HepG2 (cell line): ENCODE measurements around the gene SORBS2. TPM values are rescaled to one million over a fixed set of nuclear protein-coding genes. Genes with fewer than 3 reads are reported as not detected.
A peak's percentile ranks its signal among the peaks of the same experiment; 100 is the strongest.

Experiments
- ATF7 ChIP-seq, 2 experiments: fragments of 450-650 bp in 1 of 2; sonication (generic) in 1 of 2; formaldehyde crosslinking in 1 of 2; IDR thresholded peaks; 2 replicates each; pipeline versions ENCODE4 v1.4.0 to v1.6.1; 2016 to 2020; ENCODE audit warnings: antibody characterized with exemption in 1 of 2, mild to moderate bottlenecking in 1 of 2, missing genetic modification reagents in 1 of 2
- BRCA1 ChIP-seq: sonication (generic); formaldehyde crosslinking; IDR thresholded peaks from 2 replicates; pipeline ENCODE4 v1.4.0; 2020; ENCODE audit warnings: missing genetic modification reagents
- EHMT2 ChIP-seq: fragments of 200-600 bp; sonication (generic); IDR thresholded peaks from 2 replicates; pipeline ENCODE4 v1.7.0; 2017; ENCODE audit warnings: antibody characterized with exemption, low read depth, low read length, borderline replicate concordance
- ELF4 ChIP-seq: sonication (generic); formaldehyde crosslinking; IDR thresholded peaks from 2 replicates; pipeline ENCODE4 v1.5.0; 2020; ENCODE audit warnings: missing genetic modification reagents, mild to moderate bottlenecking, moderate library complexity, borderline replicate concordance
- ESRRA ChIP-seq: sonication (generic); formaldehyde crosslinking; IDR thresholded peaks from 2 replicates; pipeline ENCODE4 v1.5.1; 2020; ENCODE audit warnings: mild to moderate bottlenecking, low read depth, missing genetic modification reagents
- GFI1 ChIP-seq: sonication (generic); formaldehyde crosslinking; IDR thresholded peaks from 2 replicates; pipeline ENCODE4 v1.5.0; 2020; ENCODE audit warnings: missing genetic modification reagents, mild to moderate bottlenecking, borderline replicate concordance
- HOXA3 ChIP-seq: sonication (generic); formaldehyde crosslinking; IDR thresholded peaks from 2 replicates; pipeline ENCODE4 v1.5.0; 2020; ENCODE audit warnings: missing genetic modification reagents
- ISX ChIP-seq: sonication (generic); formaldehyde crosslinking; conservative IDR thresholded peaks from 2 replicates; pipeline ENCODE4 v1.5.0; 2020; ENCODE audit warnings: missing genetic modification reagents
- KLF9 ChIP-seq: IDR thresholded peaks from 2 replicates; pipeline ENCODE4 v1.6.1; 2016; ENCODE audit warnings: low read depth
- NR1H2 ChIP-seq: sonication (generic); formaldehyde crosslinking; IDR thresholded peaks from 2 replicates; pipeline ENCODE4 v1.8.1; 2022; ENCODE audit warnings: low read depth, missing genetic modification reagents, borderline replicate concordance
- SNAPC2 ChIP-seq: sonication (generic); formaldehyde crosslinking; IDR thresholded peaks from 2 replicates; pipeline ENCODE4 v1.8.1; 2022; ENCODE audit warnings: mild to moderate bottlenecking, missing genetic modification reagents
- TAF15 ChIP-seq: fragments of 200-400 bp; formaldehyde crosslinking; IDR thresholded peaks from one replicate; pipeline ENCODE4 v1.6.1; 2018; ENCODE audit warnings: mild to moderate bottlenecking, low read depth, low read length; ENCODE audit not compliant: poor library complexity, severe bottlenecking
- U2AF1 ChIP-seq: fragments of 200-400 bp; formaldehyde crosslinking; optimal IDR thresholded peaks from 2 replicates; pipeline ENCODE3; 2017; ENCODE audit warnings: mild to moderate bottlenecking, low read depth, low read length
- ZBTB7A ChIP-seq: sonication (generic); formaldehyde crosslinking; IDR thresholded peaks from 2 replicates; pipeline ENCODE4 v1.8.0; 2022; ENCODE audit warnings: mild to moderate bottlenecking, missing genetic modification reagents
- ZMYM2 ChIP-seq: sonication (generic); formaldehyde crosslinking; IDR thresholded peaks from 2 replicates; pipeline ENCODE4 v1.8.0; 2022; ENCODE audit warnings: mild to moderate bottlenecking, missing genetic modification reagents
- ZNF343 ChIP-seq: sonication (generic); formaldehyde crosslinking; IDR thresholded peaks from 2 replicates; pipeline ENCODE4 v1.4.0; 2020; ENCODE audit warnings: mild to moderate bottlenecking, missing genetic modification reagents
- ZNF367 ChIP-seq: sonication (generic); formaldehyde crosslinking; IDR thresholded peaks from 2 replicates; pipeline ENCODE4 v1.4.0; 2020; ENCODE audit warnings: missing genetic modification reagents, borderline replicate concordance
- ZNF530 ChIP-seq: sonication (generic); formaldehyde crosslinking; IDR thresholded peaks from 2 replicates; pipeline ENCODE4 v1.5.0; 2020; ENCODE audit warnings: low read depth, mild to moderate bottlenecking, missing genetic modification reagents
- ZNF558 ChIP-seq: sonication (generic); formaldehyde crosslinking; IDR thresholded peaks from 2 replicates; pipeline ENCODE4 v1.9.0; 2022; ENCODE audit warnings: mild to moderate bottlenecking, missing genetic modification reagents, borderline replicate concordance
- ZNF703 ChIP-seq: sonication (generic); formaldehyde crosslinking; IDR thresholded peaks from 2 replicates; pipeline ENCODE4 v1.5.1; 2020; ENCODE audit warnings: missing genetic modification reagents, mild to moderate bottlenecking, moderate library complexity, borderline replicate concordance
- ZSCAN29 ChIP-seq: sonication (generic); formaldehyde crosslinking; conservative IDR thresholded peaks from 2 replicates; pipeline ENCODE4 v1.4.0; 2020; ENCODE audit warnings: mild to moderate bottlenecking, missing genetic modification reagents
- polyA plus RNA-seq, 8 experiments: library from polyadenylated mRNA; depleted of rRNA in 3 of 8; stranded (reverse) in 7 of 8; unstranded in 1 of 8; fragments of >200 nt; fragmentation: Illumina TruSeq in 4 of 8; extraction: Trizol in 4 of 8; gene quantifications; 2 replicates each; pipeline versions ENCODE4 v1.2.1 to v1.2.3, GENCODE V29; 2011 to 2016; ENCODE audit warnings: low read depth in 4 of 8, missing spikeins in 1 of 8, mixed read lengths in 1 of 8; ENCODE audit not compliant: insufficient read depth in 1 of 8
- total RNA-seq, 5 experiments: library from RNA; depleted of rRNA; stranded (reverse); fragments of >200 nt; fragmentation: Illumina TruSeq; extraction: Trizol; gene quantifications; 2 replicates each; pipeline ENCODE4 v1.2.3, GENCODE V29; 2016; ENCODE audit warnings: low read depth in 1 of 5
- TF ChIP-seq, protein P1 (sequence below): sonication (generic); formaldehyde crosslinking; IDR thresholded peaks from 2 replicates; pipeline ENCODE4 v1.4.0; 2020; ENCODE audit warnings: missing genetic modification reagents, mild to moderate bottlenecking, borderline replicate concordance
- TF ChIP-seq, protein P2 (sequence below): IDR thresholded peaks from 2 replicates; pipeline ENCODE4 v1.6.1; 2012; ENCODE audit warnings: low read depth, low read length, improper control_type of control experiment

The SORBS2 gene
- total and polyA plus RNA-seq, 2 of the 13 experiments (the other 11 are each of a cell fraction or from before 2014, with no cell fraction given), result 25.0 to 80.5 TPM

DNA sequence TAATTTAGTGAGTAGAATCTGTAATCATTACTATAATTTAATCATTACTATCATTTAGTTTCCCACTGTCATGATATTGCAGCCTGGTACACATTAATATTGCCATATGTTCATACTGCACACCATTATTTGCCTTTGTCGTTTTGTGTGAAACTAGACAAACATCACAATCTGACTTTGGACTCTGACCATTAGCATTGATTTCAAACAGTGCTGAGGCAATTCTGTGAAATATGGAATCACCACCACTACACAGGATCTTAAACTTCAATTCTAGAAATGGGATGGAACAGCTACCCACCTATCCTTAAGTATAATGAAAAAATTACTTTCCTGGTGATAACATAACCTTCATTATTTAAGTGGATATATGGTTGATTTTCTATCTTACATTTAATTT lies 98.3 kb downstream of the SORBS2 start (continued):
- TF ChIP-seq EHMT2 (no peak; the same call in 1 of the 2 replicates), HOXA3 (CRISPR knock-in tag) (0 out of 2 replicates have a peak, but pooled peaks have one; percentile 26), BRCA1 (CRISPR knock-in tag) (no peak), TAF15 (no peak), ZNF367 (no peak), GFI1 (CRISPR knock-in tag) (peak; percentile 96), ZNF558 (CRISPR knock-in tag) (no peak), ZBTB7A (CRISPR knock-in tag) (no peak), ZMYM2 (no peak), KLF9 (CRISPR knock-in tag) (no peak), ZSCAN29 (CRISPR knock-in tag) (no peak), ESRRA (no peak), ELF4 (CRISPR knock-in tag) (no peak), ISX (no peak), ZNF343 (CRISPR knock-in tag) (no peak), U2AF1 (no peak), SNAPC2 (CRISPR knock-in tag) (no peak), ZNF530 (CRISPR knock-in tag) (no peak), ATF7 (IDR thresholded peaks at IDR 0.05) (peak; percentile 53), ATF7 (CRISPR knock-in tag; IDR thresholded peaks at IDR 0.05) (no peak), ZNF703 (CRISPR knock-in tag) (no peak), NR1H2 (CRISPR knock-in tag) (no peak)
- TF ChIP-seq, protein P1, sequence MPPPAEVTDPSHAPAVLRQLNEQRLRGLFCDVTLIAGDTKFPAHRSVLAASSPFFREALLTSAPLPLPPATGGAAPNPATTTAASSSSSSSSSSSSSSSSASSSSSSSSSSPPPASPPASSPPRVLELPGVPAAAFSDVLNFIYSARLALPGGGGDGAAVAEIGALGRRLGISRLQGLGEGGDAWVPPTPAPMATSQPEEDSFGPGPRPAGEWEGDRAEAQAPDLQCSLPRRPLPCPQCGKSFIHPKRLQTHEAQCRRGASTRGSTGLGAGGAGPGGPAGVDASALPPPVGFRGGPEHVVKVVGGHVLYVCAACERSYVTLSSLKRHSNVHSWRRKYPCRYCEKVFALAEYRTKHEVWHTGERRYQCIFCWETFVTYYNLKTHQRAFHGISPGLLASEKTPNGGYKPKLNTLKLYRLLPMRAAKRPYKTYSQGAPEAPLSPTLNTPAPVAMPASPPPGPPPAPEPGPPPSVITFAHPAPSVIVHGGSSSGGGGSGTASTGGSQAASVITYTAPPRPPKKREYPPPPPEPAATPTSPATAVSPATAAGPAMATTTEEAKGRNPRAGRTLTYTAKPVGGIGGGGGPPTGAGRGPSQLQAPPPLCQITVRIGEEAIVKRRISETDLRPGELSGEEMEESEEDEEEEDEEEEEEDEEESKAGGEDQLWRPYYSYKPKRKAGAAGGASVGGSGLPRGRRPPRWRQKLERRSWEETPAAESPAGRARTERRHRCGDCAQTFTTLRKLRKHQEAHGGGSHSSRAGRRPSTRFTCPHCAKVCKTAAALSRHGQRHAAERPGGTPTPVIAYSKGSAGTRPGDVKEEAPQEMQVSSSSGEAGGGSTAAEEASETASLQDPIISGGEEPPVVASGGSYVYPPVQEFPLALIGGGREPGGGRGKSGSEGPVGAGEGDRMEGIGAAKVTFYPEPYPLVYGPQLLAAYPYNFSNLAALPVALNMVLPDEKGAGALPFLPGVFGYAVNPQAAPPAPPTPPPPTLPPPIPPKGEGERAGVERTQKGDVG (CRISPR knock-in tag), result no peak
- TF ChIP-seq, protein P2, sequence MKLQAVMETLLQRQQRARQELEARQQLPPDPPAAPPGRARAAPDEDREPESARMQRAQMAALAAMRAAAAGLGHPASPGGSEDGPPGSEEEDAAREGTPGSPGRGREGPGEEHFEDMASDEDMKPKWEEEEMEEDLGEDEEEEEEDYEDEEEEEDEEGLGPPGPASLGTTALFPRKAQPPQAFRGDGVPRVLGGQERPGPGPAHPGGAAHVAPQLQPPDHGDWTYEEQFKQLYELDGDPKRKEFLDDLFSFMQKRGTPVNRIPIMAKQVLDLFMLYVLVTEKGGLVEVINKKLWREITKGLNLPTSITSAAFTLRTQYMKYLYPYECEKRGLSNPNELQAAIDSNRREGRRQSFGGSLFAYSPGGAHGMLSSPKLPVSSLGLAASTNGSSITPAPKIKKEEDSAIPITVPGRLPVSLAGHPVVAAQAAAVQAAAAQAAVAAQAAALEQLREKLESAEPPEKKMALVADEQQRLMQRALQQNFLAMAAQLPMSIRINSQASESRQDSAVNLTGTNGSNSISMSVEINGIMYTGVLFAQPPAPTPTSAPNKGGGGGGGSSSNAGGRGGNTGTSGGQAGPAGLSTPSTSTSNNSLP, result peak; percentile 84; the same call in 1 of the 2 replicates
